Measurements from ENCODE around the gene IDH3G.
A peak's percentile ranks its signal among the peaks of the same experiment; 100 is the strongest.
"Not testable (repeated sequence)": the region's sequence is repeated elsewhere in the genome, so short reads cannot be mapped to it uniquely, and the experiment has no call there.

IDH3G gene

DNA sequence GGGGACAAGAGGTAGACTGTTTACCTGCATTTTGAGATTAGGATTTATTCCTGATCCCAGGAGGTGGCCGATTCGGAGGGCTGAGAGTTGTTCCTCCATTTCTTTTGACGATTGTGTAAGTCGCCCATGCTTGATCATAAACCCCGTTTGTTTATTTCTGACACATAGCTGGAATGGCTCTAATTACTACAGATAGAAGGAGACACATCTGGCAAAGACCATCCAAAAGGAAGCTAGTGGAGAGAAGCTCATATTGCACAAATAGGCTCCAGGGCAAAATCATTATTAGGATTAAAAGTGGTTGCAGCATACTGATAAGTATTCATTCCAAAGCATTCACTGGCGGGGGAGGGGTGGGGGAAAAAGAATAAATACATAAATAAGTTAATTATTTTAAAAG, 47.2 kb downstream of the IDH3G start:
- DNase-seq, result not testable (repeated sequence)

DNA sequence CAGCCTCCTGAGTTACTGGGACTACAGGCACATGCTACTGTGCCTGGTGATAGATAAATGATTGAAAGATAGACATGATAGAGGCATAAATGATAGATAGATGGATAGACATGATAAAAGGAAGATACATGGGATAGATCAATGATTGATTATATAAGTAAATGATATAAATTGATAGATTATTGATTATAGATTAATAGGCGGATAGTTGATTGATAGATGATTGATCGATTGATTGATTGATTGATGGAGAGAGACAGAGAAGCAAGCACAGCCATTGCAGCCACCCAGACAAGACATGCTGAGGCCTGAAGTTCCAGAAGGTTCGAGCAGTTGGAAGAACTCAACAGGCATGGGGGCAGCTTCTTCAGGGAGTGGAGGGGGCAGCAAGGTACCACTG, 47.8 kb downstream of the IDH3G start:
- no peak for DNase-seq

DNA sequence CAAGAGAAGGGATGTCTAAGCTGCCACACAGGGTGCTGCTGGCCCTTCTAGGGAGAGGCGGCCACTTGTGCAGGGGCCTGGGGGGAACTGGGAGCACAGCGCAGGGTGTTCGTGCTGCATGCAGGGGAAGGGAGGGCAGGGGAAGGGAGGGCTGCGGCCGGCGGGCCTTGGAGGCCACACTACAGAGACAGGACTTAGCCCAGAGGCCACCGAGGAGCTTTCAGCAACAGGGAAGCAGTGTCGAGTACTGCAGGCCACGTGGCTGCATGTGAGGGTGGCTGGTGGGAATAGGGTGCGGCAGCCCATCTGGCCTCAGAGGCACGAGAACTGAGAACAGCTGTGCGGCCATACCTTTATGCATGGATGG, 49.1 kb downstream of the IDH3G start:
- DNase-seq, result not testable (repeated sequence)

DNA sequence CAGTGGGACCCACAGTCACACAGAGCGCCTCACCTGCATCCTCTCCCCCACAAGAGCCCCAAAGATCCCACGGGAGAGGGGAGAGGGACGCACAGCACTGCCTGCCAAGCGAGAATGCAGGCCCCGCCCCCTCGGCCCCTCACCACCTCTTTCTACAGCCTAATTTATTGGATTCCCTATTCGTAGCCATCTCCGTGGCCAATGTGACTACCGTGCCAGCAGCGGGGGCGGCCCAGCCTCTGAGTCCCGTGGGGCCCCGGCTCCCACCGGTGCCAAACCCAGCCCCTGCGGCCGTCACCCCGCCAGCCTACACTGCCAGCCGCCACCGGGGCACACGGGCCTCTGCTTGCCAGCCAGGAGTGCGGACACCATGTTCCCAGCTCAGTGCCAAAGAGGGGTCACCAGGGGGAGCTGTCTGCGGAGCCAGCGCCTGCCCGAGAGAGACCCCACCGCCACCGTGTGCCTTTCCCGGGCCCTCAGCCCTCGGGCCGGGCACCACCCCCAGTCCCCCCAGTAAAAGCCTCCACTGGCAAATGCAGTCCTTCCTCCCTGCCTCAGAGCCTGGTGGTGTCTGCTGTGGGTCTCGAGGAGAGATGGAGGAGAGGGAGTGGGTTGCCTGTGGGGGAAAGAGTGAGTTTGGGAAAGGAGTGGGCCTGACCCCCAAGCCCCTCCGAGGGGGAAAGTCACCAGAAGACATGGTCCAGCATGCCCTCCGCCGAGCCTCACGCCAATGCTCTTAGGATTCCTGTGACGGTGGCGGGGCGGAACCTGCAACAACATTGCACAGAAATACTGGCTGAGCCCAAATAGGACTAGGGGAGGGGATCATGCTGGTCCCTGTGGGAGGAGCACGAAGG, 49.7 kb downstream of the IDH3G start:
- no peak for DNase-seq

DNA sequence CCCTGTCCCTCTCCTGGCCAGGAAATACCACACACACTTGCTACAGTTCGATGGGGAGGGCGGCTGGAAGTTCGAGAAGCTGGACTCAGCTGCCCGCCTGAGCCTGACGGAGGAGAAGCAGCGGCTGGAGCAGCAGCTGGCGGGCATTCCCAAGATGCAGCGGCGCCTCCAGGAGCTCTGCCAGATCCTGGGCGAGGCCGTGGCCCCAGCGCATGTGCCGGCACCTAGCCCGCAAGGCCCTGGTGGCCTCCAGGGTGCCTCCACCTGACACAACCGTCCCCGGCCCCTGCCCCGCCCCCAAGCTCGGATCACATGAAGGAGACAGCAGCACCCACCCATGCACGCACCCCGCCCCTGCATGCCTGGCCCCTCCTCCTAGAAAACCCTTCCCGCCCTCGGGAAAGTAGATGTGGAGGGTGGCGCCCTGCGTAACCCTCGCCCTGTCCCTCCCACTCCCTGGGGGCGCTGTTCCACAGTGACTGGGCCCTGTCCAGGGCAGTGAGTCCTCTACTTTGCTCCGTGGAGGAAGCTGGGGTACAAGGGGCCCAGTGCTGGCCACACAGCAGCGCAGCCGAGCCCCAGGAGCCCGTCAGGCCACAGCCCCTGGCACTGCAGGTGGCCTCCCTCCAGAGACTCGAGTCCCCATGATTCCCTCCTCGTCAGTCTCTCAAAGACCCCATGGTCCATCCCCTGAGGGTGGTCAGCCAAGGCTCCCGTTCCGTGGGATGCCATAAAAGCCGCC, 50.5 kb downstream of the IDH3G start:
- DNase-seq, result peak; percentile 27

DNA sequence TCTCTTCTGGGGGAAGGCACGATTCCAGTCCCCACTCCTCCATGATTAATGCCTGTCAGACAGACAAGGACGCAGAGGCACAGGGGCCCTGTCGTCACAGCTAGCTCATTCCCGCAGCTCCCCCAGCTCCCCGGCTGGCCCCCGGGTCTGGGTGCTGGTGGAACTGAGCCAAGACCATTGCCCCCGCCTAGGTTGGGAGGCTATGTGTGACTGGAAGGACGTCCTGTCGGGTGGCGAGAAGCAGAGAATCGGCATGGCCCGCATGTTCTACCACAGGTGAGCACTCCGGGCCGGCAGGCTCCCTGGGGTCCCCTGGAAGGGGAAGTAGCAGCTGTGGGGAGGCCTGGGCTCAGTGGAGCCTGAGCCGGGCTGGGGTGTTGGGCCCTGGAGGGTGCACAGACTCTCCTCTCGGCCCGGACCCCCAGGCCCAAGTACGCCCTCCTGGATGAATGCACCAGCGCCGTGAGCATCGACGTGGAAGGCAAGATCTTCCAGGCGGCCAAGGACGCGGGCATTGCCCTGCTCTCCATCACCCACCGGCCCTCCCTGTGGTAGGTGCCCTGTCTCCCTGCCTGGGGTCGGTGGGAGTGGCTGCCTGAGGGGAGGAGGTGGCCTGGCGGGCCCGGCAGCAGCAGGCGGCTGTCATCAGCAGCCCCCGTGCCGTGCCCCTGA, 51.2 kb downstream of the IDH3G start:
- DNase-seq, result not testable (repeated sequence)

DNA sequence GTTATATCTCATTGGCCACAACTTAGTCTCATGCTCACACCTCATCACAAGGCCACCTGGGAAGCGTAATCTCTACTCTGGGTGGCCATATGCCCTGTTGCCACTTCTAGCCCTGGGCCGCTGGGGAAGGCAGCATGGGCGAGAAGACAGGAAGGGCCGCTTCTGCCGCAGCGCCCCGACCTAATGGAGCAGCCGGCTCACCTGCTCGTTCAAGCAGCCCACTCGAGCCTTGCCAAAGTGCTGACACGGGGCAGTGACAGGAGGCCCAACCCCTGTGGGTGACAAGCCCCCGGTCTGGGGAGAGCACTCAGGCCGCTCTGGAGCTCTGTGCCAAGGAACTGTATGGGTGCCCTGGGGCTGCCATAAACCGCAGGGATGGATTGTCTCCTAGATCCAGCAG, 52.1 kb downstream of the IDH3G start:
- not testable (repeated sequence) for DNase-seq

DNA sequence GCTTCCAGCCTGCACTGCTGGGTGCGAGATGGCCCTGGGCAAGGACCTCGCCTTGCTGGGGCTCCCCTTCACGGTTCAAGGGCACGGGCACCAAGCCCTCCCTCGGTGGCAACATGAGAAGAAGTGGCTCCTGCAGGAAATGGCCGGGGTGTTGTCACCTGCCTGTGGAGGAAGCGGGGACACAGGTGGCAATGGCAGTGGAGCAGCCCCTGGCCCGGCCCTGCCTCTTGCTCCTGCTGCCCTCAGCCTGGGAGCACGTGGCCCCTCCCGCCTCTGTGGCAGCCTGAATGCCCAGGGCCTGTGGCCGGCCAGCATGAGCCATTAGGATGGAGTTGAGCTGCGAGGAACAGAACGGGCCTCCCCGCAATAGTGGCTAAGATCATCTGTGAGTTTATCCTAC, 52.7 kb downstream of the IDH3G start:
- DNase-seq, result no peak

DNA sequence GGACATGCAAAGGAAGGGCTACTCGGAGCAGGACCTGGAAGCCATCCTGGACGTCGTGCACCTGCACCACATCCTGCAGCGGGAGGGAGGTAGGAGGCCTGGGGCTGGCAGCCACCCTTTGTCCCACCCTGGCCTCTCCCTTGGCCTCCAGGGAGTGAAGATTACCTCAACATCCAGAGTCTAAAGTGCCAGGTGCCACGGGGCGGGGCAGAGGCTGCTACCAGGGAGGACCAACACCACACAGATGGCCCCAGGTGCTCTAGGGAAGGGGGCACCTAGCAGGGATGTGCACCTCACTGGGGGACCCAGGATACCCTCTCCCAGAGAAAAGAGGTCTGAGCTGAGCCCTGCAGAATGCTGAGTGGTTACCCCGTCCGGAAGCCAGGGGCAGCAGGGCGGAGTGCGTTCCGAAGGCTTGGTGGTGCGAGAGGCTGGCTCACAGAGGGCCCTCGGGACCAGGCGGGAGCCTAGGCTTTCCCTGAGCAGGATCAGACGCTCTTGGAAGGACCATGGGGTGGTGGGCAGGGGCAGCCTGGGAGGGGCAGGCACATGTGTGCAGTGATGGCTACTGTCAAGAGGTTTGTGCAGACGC, 53.4 kb downstream of the IDH3G start:
- no peak for DNase-seq

DNA sequence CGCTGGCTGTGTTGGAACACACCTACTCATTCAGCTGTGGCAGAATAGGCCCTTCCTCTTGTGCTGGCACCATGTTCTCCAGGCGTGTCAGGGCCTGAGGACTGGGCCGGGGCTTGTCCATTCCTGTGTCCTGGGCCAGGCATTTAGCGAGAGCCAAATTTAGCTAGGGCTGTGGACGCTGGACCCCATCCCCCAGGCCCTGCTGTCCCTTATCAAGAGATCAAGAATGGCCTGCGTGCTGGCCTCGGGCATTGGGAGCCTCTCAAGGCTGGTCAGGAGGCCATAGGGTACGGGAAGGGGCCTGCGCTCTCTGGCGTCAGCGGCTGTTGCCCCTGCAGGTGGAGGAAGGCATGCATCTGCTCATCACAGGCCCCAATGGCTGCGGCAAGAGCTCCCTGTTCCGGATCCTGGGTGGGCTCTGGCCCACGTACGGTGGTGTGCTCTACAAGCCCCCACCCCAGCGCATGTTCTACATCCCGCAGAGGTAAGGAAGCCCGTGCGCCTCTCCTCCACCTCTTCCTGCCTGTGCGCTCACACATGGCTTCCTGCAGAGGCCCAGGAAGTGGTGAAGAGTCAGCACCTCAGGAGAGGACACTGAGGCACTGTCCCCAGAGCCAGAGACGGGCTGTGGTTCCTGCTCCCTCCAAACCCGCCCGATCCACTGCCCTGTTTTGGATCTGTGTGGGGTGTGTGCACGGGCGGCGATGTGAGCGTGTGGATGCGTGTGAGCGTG, 54.3 kb downstream of the IDH3G start:
- no peak for DNase-seq

DNA sequence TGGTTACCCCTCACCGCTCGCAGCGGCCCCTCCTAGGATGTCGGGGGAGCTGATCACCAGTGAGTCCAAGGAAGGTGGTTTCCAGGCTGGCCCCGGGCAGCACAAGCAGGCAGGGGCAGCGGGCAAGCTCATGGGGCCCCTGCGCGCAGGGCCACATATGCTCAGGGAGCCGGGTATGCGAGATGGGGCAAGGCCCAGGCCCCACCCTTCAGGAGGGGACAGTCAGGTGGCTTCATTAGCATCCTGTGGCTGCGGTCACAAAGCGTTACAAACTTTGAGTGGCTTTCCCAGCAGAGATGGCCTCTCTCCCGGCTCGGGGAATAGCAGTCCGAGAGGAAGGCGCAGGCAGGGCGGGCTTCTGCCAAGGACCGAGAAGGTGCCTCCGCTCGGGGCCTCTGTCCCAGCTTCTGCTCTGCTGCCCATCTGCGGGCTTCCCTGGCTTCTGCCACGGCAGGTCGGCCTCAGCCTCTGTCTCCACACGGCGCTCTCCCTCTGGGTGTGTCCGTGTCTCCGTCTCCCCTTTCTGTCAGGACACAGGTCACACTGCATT, 56.0 kb downstream of the IDH3G start:
- no peak for DNase-seq

DNA sequence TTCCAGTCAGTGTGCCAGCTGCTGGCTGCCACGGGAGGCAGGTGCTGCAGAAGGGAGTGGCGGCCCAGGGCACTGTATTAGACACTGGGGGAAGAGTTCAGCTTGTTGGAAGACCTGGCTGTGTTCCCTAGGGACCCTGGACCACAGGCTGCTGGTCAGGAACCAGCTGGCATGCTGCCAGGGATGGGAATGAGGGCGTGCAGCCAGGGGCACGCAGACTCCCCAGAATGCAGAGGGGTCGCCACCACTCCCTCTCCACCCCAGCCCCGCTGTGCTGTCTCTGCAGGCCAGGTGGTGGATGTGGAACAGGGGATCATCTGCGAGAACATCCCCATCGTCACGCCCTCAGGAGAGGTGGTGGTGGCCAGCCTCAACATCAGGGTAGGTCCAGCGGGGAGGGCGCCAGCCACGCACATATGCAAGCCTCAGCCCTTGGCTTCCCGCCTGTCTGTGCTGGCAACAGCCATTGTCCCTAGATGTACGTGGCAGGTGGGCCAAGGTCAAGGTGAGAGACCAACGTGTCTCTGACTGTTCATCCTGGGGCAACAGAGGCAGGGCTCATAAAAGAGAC, 57.2 kb downstream of the IDH3G start:
- peak; percentile 20 for DNase-seq

DNA sequence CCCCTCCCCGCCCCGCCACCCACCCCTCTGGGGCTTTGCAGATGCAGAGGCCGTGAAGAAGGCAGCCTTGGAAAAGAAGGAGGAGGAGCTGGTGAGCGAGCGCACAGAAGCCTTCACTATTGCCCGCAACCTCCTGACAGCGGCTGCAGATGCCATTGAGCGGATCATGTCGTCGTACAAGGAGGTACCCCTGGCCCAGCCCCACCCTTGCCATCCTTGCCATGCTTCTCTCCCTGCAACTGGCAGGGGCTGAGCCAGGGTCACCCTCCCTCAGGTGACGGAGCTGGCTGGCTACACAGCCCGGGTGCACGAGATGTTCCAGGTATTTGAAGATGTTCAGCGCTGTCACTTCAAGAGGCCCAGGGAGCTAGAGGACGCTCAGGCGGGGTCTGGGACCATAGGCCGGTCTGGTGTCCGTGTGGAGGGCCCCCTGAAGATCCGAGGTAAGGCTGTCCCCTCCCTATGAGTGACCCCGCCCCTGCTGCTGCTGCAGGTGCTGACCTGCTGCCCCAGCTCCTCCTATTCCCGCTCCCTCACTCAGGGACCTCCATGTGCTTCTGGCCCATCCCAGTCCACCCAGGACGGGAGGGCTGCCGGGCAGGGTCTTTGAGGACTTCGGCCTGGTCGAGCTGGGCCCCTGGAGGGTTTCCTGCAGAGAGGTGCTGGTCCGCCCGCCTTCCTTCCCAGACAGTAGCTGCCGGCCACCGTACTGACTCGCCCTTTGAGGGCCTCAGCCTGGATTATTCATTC, 57.9 kb downstream of the IDH3G start:
- no peak for DNase-seq

Data from COR-L47 (cell line).